ENCODE measurements around the gene CDK3. TPM values are rescaled to one million over a fixed set of nuclear protein-coding genes. Genes with fewer than 3 reads are reported as not detected.

Gene CDK3
- total RNA-seq, 1 donor from 2014 or later = 34.7 TPM

GRCh38 chr17:76026714-76027158, 26.1 kb downstream of the CDK3 start:
- H3K4me1 Mint-ChIP-seq = peaks cover 12% of the 10 kb centered on the region
- no peaks in the 10 kb centered on the region for H3K9me3 Mint-ChIP-seq
- no peak overlapping the region for H3K4me3 Mint-ChIP-seq
- no peak for DNase-seq (ENCODE audit: low spot score in 2 of 2, unreplicated experiment in 2 of 2)
- H3K27ac Mint-ChIP-seq = no peak overlapping the region
- no peaks in the 10 kb centered on the region for H3K36me3 Mint-ChIP-seq
- TF ChIP-seq CTCF (IDR thresholded peaks at IDR 0.05; ENCODE audit: unreplicated experiment) = no peak
- no peaks in the 10 kb centered on the region for H3K27me3 Mint-ChIP-seq (ENCODE audit: low read depth)

GRCh38 chr17:76027159-76027839, 26.6 kb downstream of the CDK3 start, which contains the start of gene EVPL:
TSS of gene EVPL (minus strand) at chr17:76027306. CDS start at chr17:76027198, 108 bp downstream.
- no peaks in the 10 kb centered on the region for H3K27me3 Mint-ChIP-seq (ENCODE audit: low read depth)
- no peaks in the 10 kb centered on the region for H3K36me3 Mint-ChIP-seq
- no peak within 1 kb of the TSS for H3K4me3 Mint-ChIP-seq
- TF ChIP-seq CTCF (IDR thresholded peaks at IDR 0.05; ENCODE audit: unreplicated experiment) = no peak
- peaks cover 12% of the 10 kb centered on the region for H3K4me1 Mint-ChIP-seq
- H3K9me3 Mint-ChIP-seq = no peaks in the 10 kb centered on the region
- DNase-seq (ENCODE audit: low spot score in 2 of 2, unreplicated experiment in 2 of 2) = no peak
- H3K27ac Mint-ChIP-seq = no peak within 1 kb of the TSS

GRCh38 chr17:76032073-76032779, 31.6 kb downstream of the CDK3 start:
- H3K4me3 Mint-ChIP-seq = no peak overlapping the region
- TF ChIP-seq CTCF (IDR thresholded peaks at IDR 0.05; ENCODE audit: unreplicated experiment) = no peak
- peaks cover 15% of the 10 kb centered on the region for H3K4me1 Mint-ChIP-seq
- H3K27ac Mint-ChIP-seq = no peak overlapping the region
- no peak for DNase-seq (ENCODE audit: low spot score in 2 of 2, unreplicated experiment in 2 of 2)
- H3K27me3 Mint-ChIP-seq (ENCODE audit: low read depth) = no peaks in the 10 kb centered on the region
- peaks cover 3% of the 10 kb centered on the region for H3K9me3 Mint-ChIP-seq
- H3K36me3 Mint-ChIP-seq = no peaks in the 10 kb centered on the region

- Mint-ChIP-seq H3K4me3 (no peak overlapping the region), H3K27me3 (ENCODE audit: low read depth) (no peaks in the 10 kb centered on the region), H3K4me1 (peaks cover 11% of the 10 kb centered on the region), H3K36me3 (no peaks in the 10 kb centered on the region), H3K9me3 (peaks cover 3% of the 10 kb centered on the region), H3K27ac (no peak overlapping the region)
- DNase-seq (ENCODE audit: low spot score in 2 of 2, unreplicated experiment in 2 of 2) = no peak
- TF ChIP-seq CTCF (IDR thresholded peaks at IDR 0.05; ENCODE audit: unreplicated experiment) = no peak
Measured at GRCh38 chr17:76032780-76033108, 32.1 kb downstream of the CDK3 start.

- DNase-seq (ENCODE audit: low spot score in 2 of 2, unreplicated experiment in 2 of 2) = no peak
- Mint-ChIP-seq H3K9me3 (peaks cover 3% of the 10 kb centered on the region), H3K36me3 (peaks cover 3% of the 10 kb centered on the region), H3K27ac (no peak overlapping the region), H3K27me3 (ENCODE audit: low read depth) (no peaks in the 10 kb centered on the region), H3K4me3 (no peak overlapping the region), H3K4me1 (peaks cover 11% of the 10 kb centered on the region)
- no peak for TF ChIP-seq CTCF (IDR thresholded peaks at IDR 0.05; ENCODE audit: unreplicated experiment)
Measured at GRCh38 chr17:76033139-76033538, 32.5 kb downstream of the CDK3 start.
